HEK293 (cell line): ENCODE results near the gene SLC38A9.

Experiments
- CTCF ChIA-PET: fragments of 350-600 bp; formaldehyde crosslinking; extraction: SDS; loops from one replicate; lab custom pipeline; 2021; ENCODE audit warnings: antibody characterized with exemption; lab: Yijun Ruan, JAX
- POLR2A ChIA-PET: fragments of 300-600 bp; formaldehyde crosslinking; extraction: SDS; loops from one replicate; lab custom pipeline; 2020; ENCODE audit warnings: antibody characterized with exemption, inconsistent platforms; lab: Yijun Ruan, JAX
- H3K27ac ChIP-seq: fragments of 200-500 bp; sonication (Bioruptor generic); 2 replicates; pipeline ENCODE4 v1.5.1; 2014; ENCODE audit warnings: low read depth, low read length, control low read depth, inconsistent platforms; ENCODE audit errors: extremely low read depth
- H3K36me3 ChIP-seq, 2 experiments: fragments of 200-500 bp in 1 of 2; sonication (Bioruptor generic) in 1 of 2; 1 replicate in 1 of 2; 2 replicates in 1 of 2; pipeline ENCODE4 v1.5.1; 2014 to 2017; ENCODE audit warnings: inconsistent platforms in 2 of 2, low read length in 2 of 2; ENCODE audit not compliant: control insufficient read depth in 2 of 2, insufficient read depth in 1 of 2
- H3K4me1 ChIP-seq: fragments of 200-500 bp; sonication (Bioruptor generic); 2 replicates; pipeline ENCODE4 v1.5.1; 2014; ENCODE audit warnings: mild to moderate bottlenecking, low read length, inconsistent platforms; ENCODE audit not compliant: control insufficient read depth, insufficient read depth
- H3K4me3 ChIP-seq: 2 replicates; pipeline ENCODE4 v1.5.1; 2011; ENCODE audit warnings: low read depth, mild to moderate bottlenecking, control low read depth, low read length, moderate library complexity
- H3K9me3 ChIP-seq: fragments of 200-500 bp; sonication (Bioruptor generic); 2 replicates; pipeline ENCODE4 v1.5.1; 2014; ENCODE audit warnings: low read depth, low read length, inconsistent platforms; ENCODE audit not compliant: control insufficient read depth, insufficient read depth
- IKZF3 ChIP-seq: fragments of 450-650 bp; IDR thresholded peaks from 2 replicates; pipeline ENCODE4 v1.5.0; 2018; ENCODE audit warnings: missing biosample characterization, mild to moderate bottlenecking, missing genetic modification characterization, moderate library complexity
- KLF8 ChIP-seq: fragments of 450-650 bp; formaldehyde crosslinking; IDR thresholded peaks from 2 replicates; pipeline ENCODE4 v1.5.1; 2016; ENCODE audit warnings: missing biosample characterization, missing genetic modification characterization
- PRDM1 ChIP-seq: fragments of 450-650 bp; formaldehyde crosslinking; IDR thresholded peaks from 2 replicates; pipeline ENCODE4; 2016; ENCODE audit warnings: missing biosample characterization, missing genetic modification characterization
- SETDB1 ChIP-seq: IDR thresholded peaks from one replicate; pipeline ENCODE4 v1.6.1; 2017; ENCODE audit warnings: mild to moderate bottlenecking, low read length, moderate library complexity, mixed read lengths; ENCODE audit not compliant: insufficient read length
- ZBTB20 ChIP-seq: fragments of 450-650 bp; formaldehyde crosslinking; IDR thresholded peaks from 2 replicates; pipeline ENCODE4 v1.5.1; 2016; ENCODE audit warnings: missing biosample characterization, missing genetic modification characterization
- ZFP41 ChIP-seq: fragments of 450-650 bp; formaldehyde crosslinking; IDR thresholded peaks from 2 replicates; pipeline ENCODE4 v1.5.1; 2016; ENCODE audit warnings: missing biosample characterization, missing genetic modification characterization, borderline replicate concordance
- ZNF114 ChIP-seq: fragments of 450-650 bp; formaldehyde crosslinking; IDR thresholded peaks from 2 replicates; pipeline ENCODE4 v1.5.0; 2017; ENCODE audit warnings: missing biosample characterization, missing genetic modification characterization
- ZNF202 ChIP-seq: fragments of 450-650 bp; formaldehyde crosslinking; IDR thresholded peaks from 2 replicates; pipeline ENCODE4 v1.5.1; 2016; ENCODE audit warnings: missing biosample characterization, missing genetic modification characterization, borderline replicate concordance
- ZNF404 ChIP-seq: fragments of 450-650 bp; formaldehyde crosslinking; IDR thresholded peaks from 2 replicates; pipeline ENCODE4 v1.5.1; 2017; ENCODE audit warnings: missing biosample characterization, missing genetic modification characterization
- ZNF513 ChIP-seq: fragments of 450-650 bp; IDR thresholded peaks from 2 replicates; pipeline ENCODE4 v1.5.1; 2018; ENCODE audit warnings: missing biosample characterization, missing genetic modification characterization
- ZNF621 ChIP-seq: fragments of 450-650 bp; formaldehyde crosslinking; IDR thresholded peaks from 2 replicates; pipeline ENCODE4 v1.5.1; 2017; ENCODE audit warnings: missing biosample characterization, missing genetic modification characterization
- ZNF629 ChIP-seq: fragments of 450-650 bp; formaldehyde crosslinking; IDR thresholded peaks from 2 replicates; pipeline ENCODE4 v1.5.1; 2017; ENCODE audit warnings: missing biosample characterization, missing genetic modification characterization
- TF ChIP-seq, protein P1 (sequence below): fragments of 450-650 bp; formaldehyde crosslinking; conservative IDR thresholded peaks from 2 replicates; pipeline ENCODE4 v1.5.1; 2016; ENCODE audit warnings: low read depth, missing biosample characterization, missing genetic modification characterization
- TF ChIP-seq, protein P2 (sequence below): fragments of 450-650 bp; formaldehyde crosslinking; IDR thresholded peaks from 2 replicates; pipeline ENCODE4 v1.5.0; 2017; ENCODE audit warnings: missing biosample characterization, missing genetic modification characterization, borderline replicate concordance
- TF ChIP-seq, protein P3 (sequence below): fragments of 450-650 bp; formaldehyde crosslinking; IDR thresholded peaks from 2 replicates; pipeline ENCODE4 v1.5.1; 2016; ENCODE audit warnings: missing biosample characterization, missing genetic modification characterization, borderline replicate concordance

SLC38A9 gene

GRCh38 chr5:55750063-55750462 is 37.9 kb upstream of the SLC38A9 start (continued):
- TF ChIP-seq, protein P1, sequence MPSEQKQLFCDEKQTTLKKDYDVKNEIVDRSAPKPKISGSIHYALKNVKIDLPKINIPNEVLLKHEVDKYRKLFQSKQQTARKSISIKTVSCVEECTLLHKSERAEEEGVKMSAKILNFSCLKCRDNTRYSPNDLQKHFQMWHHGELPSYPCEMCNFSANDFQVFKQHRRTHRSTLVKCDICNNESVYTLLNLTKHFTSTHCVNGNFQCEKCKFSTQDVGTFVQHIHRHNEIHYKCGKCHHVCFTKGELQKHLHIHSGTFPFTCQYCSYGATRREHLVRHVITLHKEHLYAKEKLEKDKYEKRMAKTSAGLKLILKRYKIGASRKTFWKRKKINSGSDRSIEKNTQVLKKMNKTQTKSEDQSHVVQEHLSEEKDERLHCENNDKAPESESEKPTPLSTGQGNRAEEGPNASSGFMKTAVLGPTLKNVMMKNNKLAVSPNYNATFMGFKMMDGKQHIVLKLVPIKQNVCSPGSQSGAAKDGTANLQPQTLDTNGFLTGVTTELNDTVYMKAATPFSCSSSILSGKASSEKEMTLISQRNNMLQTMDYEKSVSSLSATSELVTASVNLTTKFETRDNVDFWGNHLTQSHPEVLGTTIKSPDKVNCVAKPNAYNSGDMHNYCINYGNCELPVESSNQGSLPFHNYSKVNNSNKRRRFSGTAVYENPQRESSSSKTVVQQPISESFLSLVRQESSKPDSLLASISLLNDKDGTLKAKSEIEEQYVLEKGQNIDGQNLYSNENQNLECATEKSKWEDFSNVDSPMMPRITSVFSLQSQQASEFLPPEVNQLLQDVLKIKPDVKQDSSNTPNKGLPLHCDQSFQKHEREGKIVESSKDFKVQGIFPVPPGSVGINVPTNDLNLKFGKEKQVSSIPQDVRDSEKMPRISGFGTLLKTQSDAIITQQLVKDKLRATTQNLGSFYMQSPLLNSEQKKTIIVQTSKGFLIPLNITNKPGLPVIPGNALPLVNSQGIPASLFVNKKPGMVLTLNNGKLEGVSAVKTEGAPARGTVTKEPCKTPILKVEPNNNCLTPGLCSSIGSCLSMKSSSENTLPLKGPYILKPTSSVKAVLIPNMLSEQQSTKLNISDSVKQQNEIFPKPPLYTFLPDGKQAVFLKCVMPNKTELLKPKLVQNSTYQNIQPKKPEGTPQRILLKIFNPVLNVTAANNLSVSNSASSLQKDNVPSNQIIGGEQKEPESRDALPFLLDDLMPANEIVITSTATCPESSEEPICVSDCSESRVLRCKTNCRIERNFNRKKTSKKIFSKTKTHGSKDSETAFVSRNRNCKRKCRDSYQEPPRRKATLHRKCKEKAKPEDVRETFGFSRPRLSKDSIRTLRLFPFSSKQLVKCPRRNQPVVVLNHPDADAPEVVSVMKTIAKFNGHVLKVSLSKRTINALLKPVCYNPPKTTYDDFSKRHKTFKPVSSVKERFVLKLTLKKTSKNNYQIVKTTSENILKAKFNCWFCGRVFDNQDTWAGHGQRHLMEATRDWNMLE (tag by site-specific recombination), result no peak
- TF ChIP-seq PRDM1 (tag by site-specific recombination) (no peak), ZNF629 (tag by site-specific recombination) (no peak)
- TF ChIP-seq, protein P2, sequence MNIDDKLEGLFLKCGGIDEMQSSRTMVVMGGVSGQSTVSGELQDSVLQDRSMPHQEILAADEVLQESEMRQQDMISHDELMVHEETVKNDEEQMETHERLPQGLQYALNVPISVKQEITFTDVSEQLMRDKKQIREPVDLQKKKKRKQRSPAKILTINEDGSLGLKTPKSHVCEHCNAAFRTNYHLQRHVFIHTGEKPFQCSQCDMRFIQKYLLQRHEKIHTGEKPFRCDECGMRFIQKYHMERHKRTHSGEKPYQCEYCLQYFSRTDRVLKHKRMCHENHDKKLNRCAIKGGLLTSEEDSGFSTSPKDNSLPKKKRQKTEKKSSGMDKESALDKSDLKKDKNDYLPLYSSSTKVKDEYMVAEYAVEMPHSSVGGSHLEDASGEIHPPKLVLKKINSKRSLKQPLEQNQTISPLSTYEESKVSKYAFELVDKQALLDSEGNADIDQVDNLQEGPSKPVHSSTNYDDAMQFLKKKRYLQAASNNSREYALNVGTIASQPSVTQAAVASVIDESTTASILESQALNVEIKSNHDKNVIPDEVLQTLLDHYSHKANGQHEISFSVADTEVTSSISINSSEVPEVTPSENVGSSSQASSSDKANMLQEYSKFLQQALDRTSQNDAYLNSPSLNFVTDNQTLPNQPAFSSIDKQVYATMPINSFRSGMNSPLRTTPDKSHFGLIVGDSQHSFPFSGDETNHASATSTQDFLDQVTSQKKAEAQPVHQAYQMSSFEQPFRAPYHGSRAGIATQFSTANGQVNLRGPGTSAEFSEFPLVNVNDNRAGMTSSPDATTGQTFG (tag by site-specific recombination), result no peak

- Histone ChIP-seq H3K4me1 (no peaks in the 10 kb centered on the region), H3K9me3 (no peaks in the 10 kb centered on the region), H3K4me3 (no peak overlapping the region), H3K27ac (no peak overlapping the region), H3K36me3 (no peaks in the 10 kb centered on the region)
- TF ChIP-seq, protein P3, sequence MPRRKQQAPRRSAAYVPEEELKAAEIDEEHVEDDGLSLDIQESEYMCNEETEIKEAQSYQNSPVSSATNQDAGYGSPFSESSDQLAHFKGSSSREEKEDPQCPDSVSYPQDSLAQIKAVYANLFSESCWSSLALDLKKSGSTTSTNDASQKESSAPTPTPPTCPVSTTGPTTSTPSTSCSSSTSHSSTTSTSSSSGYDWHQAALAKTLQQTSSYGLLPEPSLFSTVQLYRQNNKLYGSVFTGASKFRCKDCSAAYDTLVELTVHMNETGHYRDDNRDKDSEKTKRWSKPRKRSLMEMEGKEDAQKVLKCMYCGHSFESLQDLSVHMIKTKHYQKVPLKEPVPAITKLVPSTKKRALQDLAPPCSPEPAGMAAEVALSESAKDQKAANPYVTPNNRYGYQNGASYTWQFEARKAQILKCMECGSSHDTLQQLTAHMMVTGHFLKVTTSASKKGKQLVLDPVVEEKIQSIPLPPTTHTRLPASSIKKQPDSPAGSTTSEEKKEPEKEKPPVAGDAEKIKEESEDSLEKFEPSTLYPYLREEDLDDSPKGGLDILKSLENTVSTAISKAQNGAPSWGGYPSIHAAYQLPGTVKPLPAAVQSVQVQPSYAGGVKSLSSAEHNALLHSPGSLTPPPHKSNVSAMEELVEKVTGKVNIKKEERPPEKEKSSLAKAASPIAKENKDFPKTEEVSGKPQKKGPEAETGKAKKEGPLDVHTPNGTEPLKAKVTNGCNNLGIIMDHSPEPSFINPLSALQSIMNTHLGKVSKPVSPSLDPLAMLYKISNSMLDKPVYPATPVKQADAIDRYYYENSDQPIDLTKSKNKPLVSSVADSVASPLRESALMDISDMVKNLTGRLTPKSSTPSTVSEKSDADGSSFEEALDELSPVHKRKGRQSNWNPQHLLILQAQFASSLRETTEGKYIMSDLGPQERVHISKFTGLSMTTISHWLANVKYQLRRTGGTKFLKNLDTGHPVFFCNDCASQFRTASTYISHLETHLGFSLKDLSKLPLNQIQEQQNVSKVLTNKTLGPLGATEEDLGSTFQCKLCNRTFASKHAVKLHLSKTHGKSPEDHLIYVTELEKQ, result no peak
- no peak for TF ChIP-seq KLF8 (tag by site-specific recombination)
- no peak for TF ChIP-seq ZNF404
- TF ChIP-seq ZBTB20, result no peak
- TF ChIP-seq ZNF513, result no peak
- no peak for TF ChIP-seq ZNF114 (tag by site-specific recombination)
- no peak for TF ChIP-seq IKZF3
- no peak for TF ChIP-seq ZFP41 (tag by site-specific recombination)
- no peak for TF ChIP-seq SETDB1
- no peak for TF ChIP-seq ZNF621 (tag by site-specific recombination)
- TF ChIP-seq ZNF202 (tag by site-specific recombination), result no peak
- POLR2A ChIA-PET, result no interaction called here
- CTCF ChIA-PET, result interaction anchor here (0.9 kb wide), 1 partner anchor 58 kb away, joined by 3 read pairs; no protein-coding TSS in a partner anchor
These were observed 37.3 kb upstream of the SLC38A9 start for GRCh38 chr5:55749387-55749786.
